IPS DF 4.7 (cell line): ENCODE data around the gene POT1.
A peak's percentile ranks its signal among the peaks of the same experiment; 100 is the strongest.
"Not testable (repeated sequence)": the region's sequence is repeated elsewhere in the genome, so short reads cannot be mapped to it uniquely, and the experiment has no call there.

Experiments
- DNase-seq: peaks from one replicate; pipeline ENCODE4 v3.0.0-alpha.2; 2013; ENCODE audit warnings: low spot score; ENCODE audit errors: extremely low read depth

POT1 gene

GRCh38 chr7:124929467-124930172 is at the start of gene POT1:
Gene POT1, minus strand, starts transcription at chr7:124929825. Its CDS starts 32,652 bp downstream, at chr7:124897173.
- DNase-seq, result peak; percentile 97

- not testable (repeated sequence) for DNase-seq
These were observed 45.5 kb upstream of the POT1 start for GRCh38 chr7:124975131-124975530.

- DNase-seq, result no peak
These were observed 35.9 kb upstream of the POT1 start for GRCh38 chr7:124965553-124965952.

- no peak for DNase-seq
These were observed 30.1 kb upstream of the POT1 start for GRCh38 chr7:124959676-124960075.

GRCh38 chr7:124957952-124958351 is 28.3 kb upstream of the POT1 start:
- not testable (repeated sequence) for DNase-seq

- no peak for DNase-seq
These were observed 26.5 kb upstream of the POT1 start for GRCh38 chr7:124956160-124956559.

GRCh38 chr7:124954790-124955189 is 25.2 kb upstream of the POT1 start:
- DNase-seq, result no peak

- no peak for DNase-seq
These were observed 16.1 kb upstream of the POT1 start for GRCh38 chr7:124945680-124946079.

GRCh38 chr7:124943472-124943871 is 13.8 kb upstream of the POT1 start:
- no peak for DNase-seq

- no peak for DNase-seq
These were observed 12.8 kb upstream of the POT1 start for GRCh38 chr7:124942399-124942798.

- DNase-seq, result no peak
These were observed 10.7 kb upstream of the POT1 start for GRCh38 chr7:124940306-124940705.

- no peak for DNase-seq
These were observed 8.5 kb upstream of the POT1 start for GRCh38 chr7:124938128-124938527.

GRCh38 chr7:124937076-124937475 is 7.5 kb upstream of the POT1 start:
- DNase-seq, result no peak

GRCh38 chr7:124934841-124935240 is 5.2 kb upstream of the POT1 start:
- DNase-seq, result no peak

GRCh38 chr7:124930655-124931597 is 1.3 kb upstream of the POT1 start:
- DNase-seq, result no peak

- DNase-seq, result no peak
These were observed 573 bp upstream of the POT1 start for GRCh38 chr7:124930173-124930623.

GRCh38 chr7:124924906-124925305 is 4.7 kb downstream of the POT1 start:
- no peak for DNase-seq

- no peak for DNase-seq
These were observed 7.4 kb downstream of the POT1 start for GRCh38 chr7:124922200-124922599.

- DNase-seq, result no peak
These were observed 9.8 kb downstream of the POT1 start for GRCh38 chr7:124919841-124920240.

GRCh38 chr7:124918662-124919061 is 11.0 kb downstream of the POT1 start:
- DNase-seq, result no peak

- no peak for DNase-seq
These were observed 14.4 kb downstream of the POT1 start for GRCh38 chr7:124915242-124915641.

GRCh38 chr7:124914298-124914697 is 15.3 kb downstream of the POT1 start:
- no peak for DNase-seq
